ENCODE data around the gene RAP1GAP2. TPM values are rescaled to one million over a fixed set of nuclear protein-coding genes. Genes with fewer than 3 reads are reported as not detected.

The RAP1GAP2 gene
- total RNA-seq, result 10 to 100 TPM; 22.4 to 32.9 TPM

DNA sequence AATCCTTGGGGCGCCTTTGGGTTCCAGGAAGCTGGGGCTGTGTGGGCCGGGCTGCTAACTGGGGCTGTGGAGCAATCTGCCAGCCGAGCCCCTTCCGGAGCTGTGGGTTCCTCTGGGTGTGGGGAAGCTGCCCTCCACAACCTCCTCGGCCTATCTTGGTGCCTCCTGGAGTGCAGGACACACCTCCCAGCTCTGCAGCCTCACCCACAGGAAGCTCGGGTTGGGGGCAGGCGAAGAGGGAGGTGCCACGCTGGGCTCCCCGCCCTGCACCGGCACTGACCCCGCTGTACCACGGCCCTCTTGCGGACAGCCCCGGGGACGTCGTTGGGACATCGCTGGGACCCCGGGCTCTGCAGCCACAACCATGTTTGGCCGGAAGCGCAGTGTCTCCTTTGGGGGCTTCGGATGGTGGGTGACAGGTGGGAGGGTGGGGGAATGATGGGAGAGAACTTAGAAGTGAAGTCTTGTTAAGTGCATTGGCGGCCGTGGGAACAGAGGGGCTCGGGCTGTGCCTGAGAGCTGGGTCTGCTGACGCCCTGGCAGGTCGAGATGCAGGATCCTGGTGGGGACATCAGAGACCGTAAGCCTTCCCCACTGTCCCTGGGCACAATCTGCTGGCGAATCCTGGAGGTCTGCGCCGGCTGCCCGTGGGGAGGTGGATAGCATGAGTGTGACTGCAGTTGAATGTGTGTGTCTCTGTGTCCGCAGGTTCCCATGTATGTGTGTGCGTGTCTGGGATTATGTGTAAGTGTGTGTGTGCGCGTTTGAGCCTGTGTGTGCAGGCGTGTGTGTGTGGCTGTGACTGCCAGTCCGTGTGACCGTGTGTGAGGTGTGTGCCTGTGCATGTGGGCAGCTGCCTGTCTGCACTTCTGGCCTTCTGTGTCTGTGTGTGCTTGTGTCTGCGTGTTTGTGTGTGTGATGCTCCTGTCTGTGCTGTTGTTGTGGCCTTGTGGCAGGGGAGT lies at the start of gene RAP1GAP2:
RAP1GAP2 (plus strand) TSS at position 275 of the 962 bp plus-strand sequence; CDS start at position 365, 90 bp downstream.
- Histone ChIP-seq H3K4me3 (peak within 1 kb of the TSS in 1 of 2 donors; percentile 27), H3K9me3 (no peaks in the 10 kb centered on the region), H3K27ac (no peak within 1 kb of the TSS), H3K27me3 (no peaks in the 10 kb centered on the region), H3K36me3 (no peaks in the 10 kb centered on the region), H3K4me1 (peaks cover 0 to 19% of the 10 kb centered on the region in 2 donors)
- DNase-seq (ENCODE audit: low spot score), result peak; percentile 60
- TF ChIP-seq, protein P1, sequence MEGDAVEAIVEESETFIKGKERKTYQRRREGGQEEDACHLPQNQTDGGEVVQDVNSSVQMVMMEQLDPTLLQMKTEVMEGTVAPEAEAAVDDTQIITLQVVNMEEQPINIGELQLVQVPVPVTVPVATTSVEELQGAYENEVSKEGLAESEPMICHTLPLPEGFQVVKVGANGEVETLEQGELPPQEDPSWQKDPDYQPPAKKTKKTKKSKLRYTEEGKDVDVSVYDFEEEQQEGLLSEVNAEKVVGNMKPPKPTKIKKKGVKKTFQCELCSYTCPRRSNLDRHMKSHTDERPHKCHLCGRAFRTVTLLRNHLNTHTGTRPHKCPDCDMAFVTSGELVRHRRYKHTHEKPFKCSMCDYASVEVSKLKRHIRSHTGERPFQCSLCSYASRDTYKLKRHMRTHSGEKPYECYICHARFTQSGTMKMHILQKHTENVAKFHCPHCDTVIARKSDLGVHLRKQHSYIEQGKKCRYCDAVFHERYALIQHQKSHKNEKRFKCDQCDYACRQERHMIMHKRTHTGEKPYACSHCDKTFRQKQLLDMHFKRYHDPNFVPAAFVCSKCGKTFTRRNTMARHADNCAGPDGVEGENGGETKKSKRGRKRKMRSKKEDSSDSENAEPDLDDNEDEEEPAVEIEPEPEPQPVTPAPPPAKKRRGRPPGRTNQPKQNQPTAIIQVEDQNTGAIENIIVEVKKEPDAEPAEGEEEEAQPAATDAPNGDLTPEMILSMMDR (IDR thresholded peaks at IDR 0.05), result no peak

DNA sequence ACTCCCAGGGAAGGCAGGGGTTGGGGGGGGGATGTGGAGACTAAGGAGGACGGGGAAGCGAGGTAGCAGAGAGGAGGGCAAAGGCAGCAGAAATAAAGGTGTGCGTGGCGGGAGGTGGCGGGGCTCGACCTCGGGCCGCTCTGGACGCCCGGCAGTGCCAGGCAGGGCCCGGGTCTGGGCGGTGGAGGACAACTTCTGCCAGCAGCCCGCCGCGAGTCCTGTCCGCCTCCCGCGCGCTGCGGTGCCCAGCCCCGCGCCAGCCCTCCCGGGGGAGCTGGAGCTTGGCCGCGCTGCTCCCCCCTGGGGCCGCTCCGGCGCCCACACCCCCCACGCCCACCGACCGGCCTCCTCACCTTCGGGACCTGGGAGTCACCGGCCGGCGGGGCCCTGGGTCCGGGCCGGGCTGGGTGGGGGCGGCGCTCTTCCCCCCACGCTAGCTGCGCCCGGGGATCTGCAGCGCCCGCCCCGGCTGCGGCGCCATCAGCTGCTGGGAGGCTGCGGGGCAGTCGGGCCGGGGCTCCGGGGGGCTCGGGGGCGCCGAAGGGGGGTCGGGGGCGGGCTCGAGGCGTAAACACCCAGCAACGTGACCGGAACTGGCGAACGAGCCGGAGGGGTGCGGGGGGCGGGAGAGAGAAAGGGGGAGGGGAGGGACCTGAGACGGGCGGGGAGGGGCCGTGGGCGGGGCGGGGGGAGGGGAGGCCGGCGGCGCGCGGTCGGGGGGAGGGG lies 47.0 kb upstream of the RAP1GAP2 start, which contains the start of gene CCDC92B:
CCDC92B (minus strand) TSS at position 595 of the 726 bp plus-strand sequence. CDS start 14,507 bp downstream, outside the sequence.
- no peaks in the 10 kb centered on the region for H3K4me1 ChIP-seq
- H3K27me3 ChIP-seq, result peaks cover 0 to 9% of the 10 kb centered on the region in 2 donors
- H3K27ac ChIP-seq, result no peak within 1 kb of the TSS
- peak within 1 kb of the TSS; percentile 2 to 37 for H3K4me3 ChIP-seq
- TF ChIP-seq, protein P1 (IDR thresholded peaks at IDR 0.05), result no peak
- no peaks in the 10 kb centered on the region for H3K9me3 ChIP-seq
- no peaks in the 10 kb centered on the region for H3K36me3 ChIP-seq
- DNase-seq (ENCODE audit: low spot score), result no peak

DNA sequence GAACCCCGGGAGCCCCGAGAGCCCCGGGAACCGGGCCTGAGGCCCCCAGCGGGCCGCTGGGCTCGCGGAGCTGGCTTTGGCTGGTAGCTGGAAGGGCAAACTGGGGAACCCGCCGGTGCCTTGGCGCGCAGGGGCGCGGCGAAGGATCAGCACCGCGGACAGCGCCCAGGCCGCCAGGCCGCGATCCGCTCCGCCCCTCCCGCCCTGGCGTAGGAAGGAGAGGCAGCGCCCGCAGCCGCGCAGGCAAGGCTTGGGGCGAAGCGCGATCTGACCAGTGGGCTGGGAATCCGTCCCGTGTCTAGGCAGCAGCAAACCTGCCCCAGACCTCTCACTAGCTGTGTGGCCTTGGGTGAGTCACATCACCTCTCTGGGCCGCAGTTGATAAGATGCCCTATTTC lies 46.5 kb upstream of the RAP1GAP2 start:
- no peak for DNase-seq (ENCODE audit: low spot score)
- Histone ChIP-seq H3K27me3 (peaks cover 0 to 9% of the 10 kb centered on the region in 2 donors), H3K4me3 (peak overlapping the region; percentile 2 to 37)

DNA sequence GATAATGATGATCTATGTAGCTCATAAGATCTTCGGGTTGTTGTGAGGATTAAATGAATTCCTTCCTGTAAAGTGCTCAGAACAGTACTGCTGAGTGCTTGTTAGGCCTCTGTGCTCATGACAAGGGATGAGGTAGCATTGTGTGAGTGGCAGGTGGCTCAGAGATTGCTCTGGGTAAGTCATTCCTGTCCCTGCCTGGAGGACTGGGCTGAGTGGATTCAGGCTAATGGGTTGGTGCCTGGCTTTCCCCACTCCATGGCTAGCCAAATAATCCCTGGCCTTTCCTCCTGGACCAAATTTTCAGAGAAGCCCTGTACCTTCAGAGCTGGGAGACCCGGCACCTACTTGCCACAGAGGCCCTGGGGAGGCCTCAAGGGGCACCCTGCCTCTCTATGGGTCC lies 45.5 kb upstream of the RAP1GAP2 start:
- Histone ChIP-seq H3K9me3 (no peaks in the 10 kb centered on the region), H3K4me1 (peaks cover 0 to under 1% of the 10 kb centered on the region in 2 donors), H3K27me3 (peaks cover 0 to 9% of the 10 kb centered on the region in 2 donors), H3K27ac (no peak overlapping the region), H3K36me3 (no peaks in the 10 kb centered on the region), H3K4me3 (no peak overlapping the region)
- DNase-seq (ENCODE audit: low spot score), result no peak
- TF ChIP-seq, protein P1 (IDR thresholded peaks at IDR 0.05), result no peak

More for the DNA sequence above, 46.5 kb upstream of the RAP1GAP2 start:
- H3K9me3 ChIP-seq, result no peaks in the 10 kb centered on the region
- TF ChIP-seq, protein P1 (IDR thresholded peaks at IDR 0.05), result peak in 1 of 2 donors; percentile 26
- no peaks in the 10 kb centered on the region for H3K4me1 ChIP-seq
- H3K36me3 ChIP-seq, result no peaks in the 10 kb centered on the region
- H3K27ac ChIP-seq, result no peak overlapping the region

DNA sequence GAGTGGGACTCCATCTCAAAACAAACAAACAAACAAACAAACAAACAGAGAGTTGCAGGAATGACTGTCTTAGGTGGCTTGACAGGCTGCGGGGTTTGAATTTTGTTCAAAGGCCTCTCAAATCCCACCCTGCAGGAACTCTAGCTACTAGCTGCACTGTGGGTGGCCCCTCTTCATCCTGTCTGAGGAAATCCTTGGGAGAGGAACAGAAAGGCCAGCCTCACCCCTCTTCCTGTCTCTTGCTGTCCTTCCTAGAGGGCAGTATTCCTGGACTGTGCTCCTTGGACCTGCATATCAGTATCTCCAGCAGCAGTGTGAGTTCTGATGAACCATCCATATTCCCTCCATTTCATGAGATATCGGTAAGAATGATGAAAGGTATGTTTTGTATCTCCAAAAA lies 44.7 kb upstream of the RAP1GAP2 start:
- H3K9me3 ChIP-seq, result no peaks in the 10 kb centered on the region
- H3K4me1 ChIP-seq, result peaks cover 0 to 8% of the 10 kb centered on the region in 2 donors
- peaks cover 3 to 9% of the 10 kb centered on the region in 2 donors for H3K27me3 ChIP-seq
- H3K4me3 ChIP-seq, result no peak overlapping the region
- DNase-seq (ENCODE audit: low spot score), result no peak
- H3K36me3 ChIP-seq, result no peaks in the 10 kb centered on the region
- no peak overlapping the region for H3K27ac ChIP-seq
- TF ChIP-seq, protein P1 (IDR thresholded peaks at IDR 0.05), result no peak
